HepG2 (cell line): ENCODE data around the gene TNFRSF21. TPM values are rescaled to one million over a fixed set of nuclear protein-coding genes. Genes with fewer than 3 reads are reported as not detected.

Experiments
- ATAC-seq: fragments of 200-7000 bp; cut with Tn5 transposase; 3 replicates; pipeline ENCODE4 v1.9.1; 2020; ENCODE audit warnings: mild to moderate bottlenecking, moderate library complexity
- BruUV-seq: library from RNA; stranded (reverse); fragments of 400-500 nt; replicated peaks from 2 replicates; lab custom pipeline; 2021; lab: Mats Ljungman, UMichigan
- CTCF ChIA-PET: fragments of 300-600 bp; formaldehyde crosslinking; extraction: SDS; loops from one replicate; lab custom pipeline; 2021; ENCODE audit warnings: low total read pairs, inconsistent platforms, low intra/inter-chr PET ratio; lab: Yijun Ruan, JAX
- POLR2A ChIA-PET: fragments of 350-600 bp; sonication (Branson Sonifier 250); formaldehyde crosslinking; loops from one replicate; lab custom pipeline; 2020; ENCODE audit warnings: antibody characterized with exemption, inconsistent platforms; lab: Yijun Ruan, JAX
- DNase-seq: peaks from one replicate; pipeline ENCODE4 v3.0.0-alpha.2; 2015; ENCODE audit warnings: low spot score
- FAIRE-seq: peaks from 3 replicates; lab custom pipeline; 2011; peaks lifted over from hg19 to GRCh38; lab: Jason Lieb, UNC
- H2AFZ ChIP-seq: one replicate; pipeline ENCODE4 v1.6.1; 2011; ENCODE audit warnings: low read length, inconsistent platforms
- H3K27ac ChIP-seq: fragments of 300-600 bp; 3 replicates; pipeline ENCODE4 v1.8.0; 2011; ENCODE audit warnings: mixed run types, mild to moderate bottlenecking, mixed read lengths, low read length, inconsistent platforms; ENCODE audit not compliant: insufficient read depth; ENCODE audit errors: extremely low read length
- H3K27me3 ChIP-seq, 2 experiments: fragments of 200-600 bp in 1 of 2; 2 replicates in 1 of 2; 3 replicates in 1 of 2; pipeline versions ENCODE4 v1.6.0 to v1.8.0; 2011; ENCODE audit warnings: low read length in 2 of 2, mild to moderate bottlenecking in 2 of 2, moderate library complexity in 2 of 2, inconsistent platforms in 1 of 2; ENCODE audit not compliant: insufficient read depth in 2 of 2, control insufficient read depth in 1 of 2
- H3K36me3 ChIP-seq, 2 experiments: fragments of 200-600 bp in 1 of 2; replicated peaks in 1 of 2; 2 replicates in 1 of 2; 3 replicates in 1 of 2; pipeline versions ENCODE4 v1.5.1 to v1.8.0; 2011; ENCODE audit warnings: low read length in 2 of 2, inconsistent platforms in 1 of 2; ENCODE audit not compliant: insufficient read depth in 2 of 2, control insufficient read depth in 1 of 2
- H3K4me1 ChIP-seq: 2 replicates; pipeline ENCODE4 v1.5.1; 2012; ENCODE audit warnings: low read length, inconsistent platforms; ENCODE audit not compliant: insufficient read depth
- H3K4me2 ChIP-seq: 2 replicates; pipeline ENCODE4 v1.6.0; 2011; ENCODE audit warnings: low read depth, low read length, inconsistent platforms
- H3K4me3 ChIP-seq, 3 experiments: fragments of 200-600 bp in 1 of 3; sonication (generic), shearing (Covaris generic) in 1 of 3; replicated peaks in 1 of 3; 2 replicates each; pipeline ENCODE4 v1.5.1; 2011 to 2016; ENCODE audit warnings: low read length in 3 of 3, inconsistent platforms in 2 of 3, low read depth in 2 of 3, mild to moderate bottlenecking in 2 of 3, control low read depth in 1 of 3, mixed read lengths in 1 of 3; ENCODE audit not compliant: insufficient read depth in 1 of 3
- H3K79me2 ChIP-seq: one replicate; pipeline ENCODE4 v1.6.1; 2011; ENCODE audit warnings: low read length, inconsistent platforms; ENCODE audit not compliant: insufficient read depth
- H3K9ac ChIP-seq: 2 replicates; pipeline ENCODE4 v1.6.0; 2011; ENCODE audit warnings: mild to moderate bottlenecking, low read depth, low read length, inconsistent platforms; ENCODE audit not compliant: insufficient read depth
- H3K9me3 ChIP-seq: 2 replicates; pipeline ENCODE4 v1.5.1; 2012; ENCODE audit warnings: mild to moderate bottlenecking, low read length
- H4K20me1 ChIP-seq: 2 replicates; pipeline ENCODE4 v1.6.0; 2011; ENCODE audit warnings: inconsistent platforms, mild to moderate bottlenecking, low read length, moderate library complexity; ENCODE audit not compliant: insufficient read depth
- DR1 ChIP-seq: sonication (generic); formaldehyde crosslinking; IDR thresholded peaks from 2 replicates; pipeline ENCODE4 v1.8.0; 2021; ENCODE audit warnings: mild to moderate bottlenecking, missing genetic modification reagents, inconsistent platforms
- FOXA1 ChIP-seq, 2 experiments: fragments of 450-650 bp in 1 of 2; sonication (generic) in 1 of 2; formaldehyde crosslinking in 1 of 2; IDR thresholded peaks; 2 replicates each; pipeline versions ENCODE4 v1.4.0 to v1.6.1; 2016 to 2020; ENCODE audit warnings: missing genetic modification reagents in 1 of 2
- HES4 ChIP-seq: sonication (generic); formaldehyde crosslinking; IDR thresholded peaks from 2 replicates; pipeline ENCODE4 v1.9.0; 2021; ENCODE audit warnings: mild to moderate bottlenecking, missing genetic modification reagents, borderline replicate concordance
- IRF2 ChIP-seq: IDR thresholded peaks from 2 replicates; pipeline ENCODE4 v1.6.1; 2018; ENCODE audit warnings: missing genetic modification reagents, missing compliant biosample characterization
- MAFK ChIP-seq, 2 experiments: IDR thresholded peaks in 1 of 2; conservative IDR thresholded peaks in 1 of 2; 2 replicates each; pipeline ENCODE4 v1.6.1; 2011; ENCODE audit warnings: improper control_type of control experiment in 2 of 2, low read length in 2 of 2
- NR2C2 ChIP-seq: sonication (generic); formaldehyde crosslinking; IDR thresholded peaks from 2 replicates; pipeline ENCODE4 v1.4.0; 2020; ENCODE audit warnings: missing genetic modification reagents, mild to moderate bottlenecking, moderate library complexity, borderline replicate concordance
- PHF21A ChIP-seq: sonication (generic); formaldehyde crosslinking; IDR thresholded peaks from 2 replicates; pipeline ENCODE4 v1.5.0; 2020; ENCODE audit warnings: mild to moderate bottlenecking, missing genetic modification reagents
- REXO4 ChIP-seq: sonication (generic); formaldehyde crosslinking; IDR thresholded peaks from 2 replicates; pipeline ENCODE4 v1.8.0; 2022; ENCODE audit warnings: missing genetic modification reagents, mild to moderate bottlenecking, borderline replicate concordance
- ZNF180 ChIP-seq: sonication (generic); formaldehyde crosslinking; IDR thresholded peaks from 2 replicates; pipeline ENCODE4 v1.4.0; 2020; ENCODE audit warnings: low read depth, missing genetic modification reagents, borderline replicate concordance
- ZNF232 ChIP-seq: sonication (generic); formaldehyde crosslinking; IDR thresholded peaks from 2 replicates; pipeline ENCODE4 v1.4.0; 2020; ENCODE audit warnings: missing genetic modification reagents, borderline replicate concordance
- ZNF234 ChIP-seq: sonication (generic); formaldehyde crosslinking; conservative IDR thresholded peaks from 2 replicates; pipeline ENCODE4 v1.5.1; 2020; ENCODE audit warnings: mild to moderate bottlenecking, missing genetic modification reagents
- ZNF251 ChIP-seq: sonication (generic); formaldehyde crosslinking; IDR thresholded peaks from 2 replicates; pipeline ENCODE4 v1.9.0; 2021; ENCODE audit warnings: mild to moderate bottlenecking, missing genetic modification reagents
- ZNF407 ChIP-seq: sonication (generic); formaldehyde crosslinking; IDR thresholded peaks from one replicate; pipeline ENCODE4 v1.5.1; 2020; ENCODE audit warnings: mild to moderate bottlenecking, missing genetic modification reagents; ENCODE audit errors: not compliant biosample characterization
- ZNF552 ChIP-seq: sonication (generic); formaldehyde crosslinking; IDR thresholded peaks from 2 replicates; pipeline ENCODE4 v1.9.0; 2022; ENCODE audit warnings: missing genetic modification reagents, mild to moderate bottlenecking, borderline replicate concordance
- ZNF879 ChIP-seq: sonication (generic); formaldehyde crosslinking; IDR thresholded peaks from 2 replicates; pipeline ENCODE4 v1.8.1; 2023; ENCODE audit warnings: missing genetic modification reagents
- ZSCAN21 ChIP-seq: sonication (generic); formaldehyde crosslinking; IDR thresholded peaks from 2 replicates; pipeline ENCODE4 v1.8.0; 2022; ENCODE audit warnings: mild to moderate bottlenecking, missing genetic modification reagents, moderate library complexity, borderline replicate concordance
- in situ Hi-C: cut with HindIII; loops from 2 replicates; pipeline ENCODE4 v1.10.0; 2017; ENCODE audit warnings: low pct_unique_long_range_greater_than_20kb; ENCODE audit not compliant: extremely low pct_ligation_motif_present
- intact Hi-C: fragments of 100-400 bp; cut with micrococcal nuclease; formaldehyde crosslinking; loops from one replicate; pipeline ENCODE4 v1.10.0; 2022; ENCODE audit not compliant: unreplicated experiment
- polyA plus RNA-seq, 8 experiments: library from polyadenylated mRNA; depleted of rRNA in 3 of 8; stranded (reverse) in 7 of 8; unstranded in 1 of 8; fragments of >200 nt; fragmentation: Illumina TruSeq in 4 of 8; extraction: Trizol in 4 of 8; gene quantifications; 2 replicates each; pipeline versions ENCODE4 v1.2.1 to v1.2.3, GENCODE V29; 2011 to 2016; ENCODE audit warnings: low read depth in 4 of 8, missing spikeins in 1 of 8, mixed read lengths in 1 of 8; ENCODE audit not compliant: insufficient read depth in 1 of 8
- total RNA-seq, 5 experiments: library from RNA; depleted of rRNA; stranded (reverse); fragments of >200 nt; fragmentation: Illumina TruSeq; extraction: Trizol; gene quantifications; 2 replicates each; pipeline ENCODE4 v1.2.3, GENCODE V29; 2016; ENCODE audit warnings: low read depth in 1 of 5

TNFRSF21 gene
- total and polyA plus RNA-seq, 2 of the 13 experiments (the other 11 are each of a cell fraction or from before 2014, with no cell fraction given): 24.8 to 46.3 TPM

GRCh38 chr6:47298475-47298874, 11.2 kb downstream of the TNFRSF21 start:
- no peaks in the 10 kb centered on the region for H3K27me3 ChIP-seq
- H3K4me2 ChIP-seq: no peak overlapping the region
- H3K9me3 ChIP-seq: no peaks in the 10 kb centered on the region
- no peak overlapping the region for H2AFZ ChIP-seq
- in situ Hi-C loops (no loop called here), intact Hi-C loops (no loop called here)
- peaks cover 0 to 18% of the 10 kb centered on the region in 2 experiments; a peak in 3 of 5 replicates for H3K36me3 ChIP-seq
- H3K27ac ChIP-seq: no peak overlapping the region
- DNase-seq: no peak
- no peak for FAIRE-seq
- peaks cover 63% of the 10 kb centered on the region for H3K4me1 ChIP-seq
- H3K4me3 ChIP-seq: no peak overlapping the region
- CTCF ChIA-PET: no interaction called here
- TF ChIP-seq DR1 (CRISPR knock-in tag) (no peak), ZNF552 (CRISPR knock-in tag) (no peak), ZNF879 (no peak), ZNF407 (CRISPR knock-in tag) (no peak), ZNF251 (CRISPR knock-in tag) (no peak), ZSCAN21 (CRISPR knock-in tag) (no peak), REXO4 (CRISPR knock-in tag) (no peak), PHF21A (CRISPR knock-in tag) (no peak), ZNF232 (CRISPR knock-in tag) (no peak), MAFK (conservative IDR thresholded peaks at IDR 0.05 in 1 of 2, IDR thresholded peaks at IDR 0.05 in 1 of 2; ENCODE audit: low read length in 2 of 2) (no peak), ZNF234 (CRISPR knock-in tag) (no peak), NR2C2 (CRISPR knock-in tag) (no peak), FOXA1 (IDR thresholded peaks at IDR 0.05) (no peak), FOXA1 (CRISPR knock-in tag; IDR thresholded peaks at IDR 0.05) (no peak), IRF2 (CRISPR knock-in tag) (no peak), HES4 (CRISPR knock-in tag) (no peak), ZNF180 (no peak)
- no peak overlapping the region for H3K9ac ChIP-seq
- no peak for ATAC-seq
- H4K20me1 ChIP-seq: peaks cover 80% of the 10 kb centered on the region
- BruUV-seq: no TSS peak
- POLR2A ChIA-PET: no interaction called here
- H3K79me2 ChIP-seq: peaks cover 98% of the 10 kb centered on the region
